Spleen (tissue), 11 donors: Measurements from ENCODE around the gene SLC26A8. TPM values are rescaled to one million over a fixed set of nuclear protein-coding genes. Genes with fewer than 3 reads are reported as not detected.
"Not testable (repeated sequence)": the region's sequence is repeated elsewhere in the genome, so short reads cannot be mapped to it uniquely, and the experiment has no call there.

Experiments
- DNase-seq: peaks from one replicate; pipeline ENCODE4 v3.0.0-alpha.2; 2020
- H3K27ac ChIP-seq, 8 donors: fragments of 200-600 bp; sonication (generic) in 7 of 8; 1 replicate in 4 of 8; 2 replicates in 4 of 8; pipeline versions ENCODE4 v1.5.0 to v1.8.0; 2016 to 2021; ENCODE audit warnings: inconsistent platforms in 4 of 8, mild to moderate bottlenecking in 4 of 8, moderate library complexity in 1 of 8
- H3K27me3 ChIP-seq, 7 donors: fragments of 200-600 bp; sonication (generic) in 6 of 7; replicated peaks in 1 of 7; 1 replicate in 4 of 7; 2 replicates in 3 of 7; pipeline versions ENCODE4 v1.5.0 to v1.8.0; 2016 to 2021; ENCODE audit warnings: inconsistent platforms in 3 of 7, mild to moderate bottlenecking in 1 of 7
- H3K36me3 ChIP-seq, 6 donors: fragments of 200-600 bp; sonication (generic) in 5 of 6; 1 replicate in 4 of 6; 2 replicates in 2 of 6; pipeline versions ENCODE4 v1.5.0 to v1.8.0; 2016 to 2021; ENCODE audit warnings: inconsistent platforms in 2 of 6
- H3K4me1 ChIP-seq, 6 donors: fragments of 200-600 bp; sonication (generic) in 5 of 6; 1 replicate in 3 of 6; 2 replicates in 3 of 6; pipeline versions ENCODE4 v1.5.0 to v1.8.0; 2016 to 2021; ENCODE audit warnings: inconsistent platforms in 3 of 6
- H3K4me3 ChIP-seq, 8 donors: fragments of 200-600 bp; sonication (generic) in 7 of 8; 1 replicate in 4 of 8; 2 replicates in 4 of 8; pipeline versions ENCODE4 v1.5.0 to v1.8.0; 2016 to 2021; ENCODE audit warnings: inconsistent platforms in 4 of 8, mild to moderate bottlenecking in 4 of 8, moderate library complexity in 2 of 8
- H3K9me3 ChIP-seq, 8 donors: fragments of 200-600 bp; sonication (generic) in 7 of 8; 1 replicate in 4 of 8; 2 replicates in 4 of 8; pipeline versions ENCODE4 v1.5.0 to v1.8.0; 2016 to 2021; ENCODE audit warnings: inconsistent platforms in 4 of 8
- CTCF ChIP-seq, 11 experiments: fragments of 200-600 bp in 7 of 11; fragments of 450-650 bp in 4 of 11; sonication (generic) in 4 of 11; IDR thresholded peaks in 8 of 11; conservative IDR thresholded peaks in 3 of 11; 1 replicate in 7 of 11; 2 replicates in 4 of 11; pipeline versions ENCODE4 v1.4.0 to v1.8.0; 2016 to 2021; ENCODE audit warnings: antibody characterized with exemption in 11 of 11, inconsistent platforms in 4 of 11, mild to moderate bottlenecking in 1 of 11
- POLR2A ChIP-seq, 3 donors: fragments of 450-650 bp; IDR thresholded peaks; one replicate each; pipeline ENCODE4 v1.5.1; 2017; ENCODE audit warnings: antibody characterized with exemption in 3 of 3, mild to moderate bottlenecking in 1 of 3
- POLR2AphosphoS5 ChIP-seq, 3 donors: sonication (generic); formaldehyde crosslinking; IDR thresholded peaks; one replicate each; pipeline ENCODE4 v1.5.1; 2017; ENCODE audit warnings: antibody characterized with exemption in 3 of 3
- WGBS, 5 donors: extraction: QIAGEN DNeasy Blood & Tissue Kit in 3 of 5; methylation state at CpG; one replicate each; pipeline versions ENCODE4 v1.1.5 to v1.1.7; 2013 to 2018; 5-methylcytosine and 5-hydroxymethylcytosine counted together
- intact Hi-C: fragments of 100-400 bp; cut with DNase I; formaldehyde crosslinking; loops from one replicate; pipeline ENCODE4 v1.15.0; 2023; ENCODE audit warnings: low total_unique reads
- polyA plus RNA-seq, 3 donors: library from polyadenylated mRNA; stranded (reverse); fragments of 200-250 nt; gene quantifications; one replicate each; pipeline ENCODE4 v1.2.1, GENCODE V29; 2013
- total RNA-seq, 7 donors: library from RNA; depleted of rRNA in 3 of 7; stranded (reverse); fragments of >200 nt in 3 of 7; fragmentation: NEBNext Ultra II Directional in 4 of 7; extraction: Animal tissue kit (Norgen Biotek cat#: 25700) in 4 of 7; gene quantifications; one replicate each; pipeline versions ENCODE4 v1.1.0 to v1.2.1, GENCODE V29; 2016 to 2021
- donor health status: healthy with polysubstance abuse.
- donor health status: DM: no; HTN: no; CAD: no; lungs with moderate emphysema.
- donor health status: DM: no; HTN: no; CAD: no.
- donor health status: Bipolar disorder and iron deficiency.
- donor health status: healthy.
- donor health status: DM: no; HTN: no; CAD: no.
- donor health status: DM: yes; HTN: yes; CAD: no.

Gene SLC26A8
- total and polyA plus RNA-seq, 10 donors, result 0.11 to 7.8 (median 2.5) TPM

DNA sequence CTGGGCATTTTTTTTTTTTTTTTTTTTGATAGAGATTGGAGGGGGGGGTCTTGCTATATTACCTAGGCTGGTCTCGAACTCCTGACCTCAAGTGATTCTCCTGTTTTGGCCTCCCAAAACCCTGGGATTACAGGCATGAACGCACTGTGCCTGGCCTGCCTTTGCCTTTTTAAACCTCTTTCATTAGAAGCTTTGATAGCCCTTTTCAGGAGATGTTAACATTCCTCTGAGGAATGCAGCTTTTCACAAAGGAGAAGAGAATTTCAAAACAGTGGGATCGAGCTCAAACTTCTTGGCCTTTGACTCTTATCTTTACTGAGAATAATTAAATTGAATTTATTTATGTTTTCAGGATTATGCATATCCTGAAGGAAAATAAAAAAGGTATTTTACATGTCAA lies 31.3 kb downstream of the SLC26A8 start:
- H3K36me3 ChIP-seq, result peaks cover 0 to under 1% (median 0%) of the 10 kb centered on the region in 6 donors
- H3K9me3 ChIP-seq, result no peaks in the 10 kb centered on the region
- 71 to 88% (median 84%) methylated on average over 3 of the region's 3 CpGs for WGBS, 5 donors
- H3K4me1 ChIP-seq, result no peaks in the 10 kb centered on the region
- no peaks in the 10 kb centered on the region for H3K27me3 ChIP-seq
- no peak overlapping the region for H3K27ac ChIP-seq
- intact Hi-C loops, result no loop called here
- TF ChIP-seq POLR2AphosphoS5 (IDR thresholded peaks at IDR 0.05) (no peak), POLR2A (IDR thresholded peaks at IDR 0.05) (no peak), CTCF (IDR thresholded peaks at IDR 0.05 in 8 of 11, conservative IDR thresholded peaks at IDR 0.05 in 3 of 11) (no peak)
- no peak for DNase-seq
- no peak overlapping the region for H3K4me3 ChIP-seq

- H3K9me3 ChIP-seq, H3K27ac ChIP-seq, intact Hi-C loops, H3K27me3 ChIP-seq, DNase-seq, H3K4me1 ChIP-seq, H3K4me3 ChIP-seq, H3K36me3 ChIP-seq: not testable (repeated sequence)
- WGBS, 5 donors, result 85 to 97% (median 88%) methylated on average over 9 of the region's 9 CpGs
These were observed 36.4 kb downstream of the SLC26A8 start for GRCh38 chr6:35988047-35988446.

DNA sequence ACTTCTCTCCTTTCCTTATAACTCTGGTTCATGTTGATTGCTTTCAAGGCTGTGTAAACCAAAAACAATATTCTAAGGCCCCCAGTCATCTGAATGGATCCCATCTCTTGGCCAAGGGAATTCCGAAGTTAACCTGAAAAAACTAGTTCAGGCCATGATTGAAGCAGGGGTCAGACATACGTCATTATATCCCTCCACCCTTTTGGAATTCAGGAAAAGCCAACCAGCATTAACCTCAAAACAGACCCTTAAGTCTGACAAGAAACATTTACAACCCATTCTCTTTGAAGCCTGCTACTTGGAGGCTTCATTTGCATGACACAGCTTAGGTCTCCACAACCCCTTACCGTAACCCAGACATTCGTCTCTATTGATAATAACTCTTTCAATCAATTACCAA lies 39.7 kb downstream of the SLC26A8 start:
- Histone ChIP-seq H3K9me3 (no peaks in the 10 kb centered on the region), H3K4me3 (no peak overlapping the region), H3K4me1 (no peaks in the 10 kb centered on the region), H3K36me3 (no peaks in the 10 kb centered on the region), H3K27me3 (peaks cover 0 to 2% (median 0%) of the 10 kb centered on the region in 7 donors), H3K27ac (no peak overlapping the region)
- no peak for DNase-seq
- intact Hi-C loops, result no loop called here
- no peak for TF ChIP-seq CTCF (IDR thresholded peaks at IDR 0.05 in 8 of 11, conservative IDR thresholded peaks at IDR 0.05 in 3 of 11)
- no peak for TF ChIP-seq POLR2AphosphoS5 (IDR thresholded peaks at IDR 0.05)
- no peak for TF ChIP-seq POLR2A (IDR thresholded peaks at IDR 0.05)
- WGBS, 5 donors, result 83 to 86% (median 85%) methylated on average over 4 of the region's 4 CpGs

- 84 to 92% (median 89%) methylated on average over 6 of the region's 6 CpGs for WGBS, 5 donors
- H3K36me3 ChIP-seq, result no peaks in the 10 kb centered on the region
These were observed 43.3 kb downstream of the SLC26A8 start for GRCh38 chr6:35980991-35981645.

GRCh38 chr6:35980126-35980525 lies 44.3 kb downstream of the SLC26A8 start:
- H3K4me3 ChIP-seq, DNase-seq, H3K36me3 ChIP-seq, intact Hi-C loops, H3K9me3 ChIP-seq, H3K27ac ChIP-seq, H3K4me1 ChIP-seq, H3K27me3 ChIP-seq: not testable (repeated sequence)
- WGBS, 5 donors, result 96 to 100% (median 97%) methylated on average over 1 of the region's 1 CpG

More at GRCh38 chr6:35980991-35981645, 43.3 kb downstream of the SLC26A8 start:
- no peak overlapping the region for H3K4me3 ChIP-seq
- no peak for TF ChIP-seq CTCF (IDR thresholded peaks at IDR 0.05 in 8 of 11, conservative IDR thresholded peaks at IDR 0.05 in 3 of 11)
- no peak for TF ChIP-seq POLR2AphosphoS5 (IDR thresholded peaks at IDR 0.05)
- TF ChIP-seq POLR2A (IDR thresholded peaks at IDR 0.05), result no peak
- H3K9me3 ChIP-seq, result no peaks in the 10 kb centered on the region
- intact Hi-C loops, result no loop called here
- no peaks in the 10 kb centered on the region for H3K4me1 ChIP-seq
- peaks cover 0 to 3% (median 0%) of the 10 kb centered on the region in 7 donors for H3K27me3 ChIP-seq
- no peak overlapping the region for H3K27ac ChIP-seq
- DNase-seq, result no peak
